H9 (cell line): ENCODE data around the gene THAP2. TPM values are rescaled to one million over a fixed set of nuclear protein-coding genes. Genes with fewer than 3 reads are reported as not detected.

ENCODE experiments used
- DNase-seq: peaks from one replicate; pipeline ENCODE4 v3.0.0-alpha.2; 2017
- H2AFZ ChIP-seq: one replicate; pipeline ENCODE4 v1.6.1; 2013; ENCODE audit warnings: mild to moderate bottlenecking, low read length, control low read depth, moderate library complexity
- H2AK5ac ChIP-seq: 2 replicates; pipeline ENCODE4 v1.6.1; 2013; ENCODE audit warnings: low read length, control low read depth, mixed read lengths; ENCODE audit not compliant: insufficient read length
- H2BK120ac ChIP-seq: one replicate; pipeline ENCODE4 v1.6.1; 2013; ENCODE audit warnings: low read depth, mild to moderate bottlenecking, low read length, control low read depth, inconsistent platforms; ENCODE audit not compliant: poor library complexity, severe bottlenecking
- H2BK12ac ChIP-seq: 2 replicates; pipeline ENCODE4 v1.6.1; 2013; ENCODE audit warnings: low read length, control low read depth, mixed read lengths, low read depth; ENCODE audit not compliant: insufficient read length
- H2BK15ac ChIP-seq: 2 replicates; pipeline ENCODE4 v1.6.1; 2013; ENCODE audit warnings: low read depth, low read length, control low read depth
- H2BK20ac ChIP-seq: one replicate; pipeline ENCODE4 v1.6.1; 2013; ENCODE audit warnings: low read depth, mild to moderate bottlenecking, low read length, control low read depth, inconsistent platforms; ENCODE audit not compliant: poor library complexity, severe bottlenecking
- H2BK5ac ChIP-seq: 2 replicates; pipeline ENCODE4 v1.6.1; 2013; ENCODE audit warnings: low read length, control low read depth, mixed read lengths; ENCODE audit not compliant: insufficient read length
- H3K14ac ChIP-seq: 2 replicates; pipeline ENCODE4 v1.6.1; 2013; ENCODE audit warnings: low read length, control low read depth; ENCODE audit not compliant: insufficient read depth
- H3K18ac ChIP-seq: 2 replicates; pipeline ENCODE4 v1.6.1; 2013; ENCODE audit warnings: low read depth, mild to moderate bottlenecking, mixed read lengths, low read length, control low read depth; ENCODE audit not compliant: insufficient read length
- H3K23ac ChIP-seq: 2 replicates; pipeline ENCODE4 v1.6.1; 2013; ENCODE audit warnings: low read length, control low read depth, mixed read lengths, low read depth; ENCODE audit not compliant: insufficient read length
- H3K23me2 ChIP-seq: 2 replicates; pipeline ENCODE4 v1.6.1; 2013; ENCODE audit warnings: low read depth, mild to moderate bottlenecking, mixed read lengths, low read length, control low read depth; ENCODE audit not compliant: insufficient read length, poor library complexity, severe bottlenecking
- H3K27ac ChIP-seq: 2 replicates; pipeline ENCODE4 v1.5.1; 2013; ENCODE audit warnings: low read length, control low read depth, mixed read lengths, low read depth; ENCODE audit not compliant: insufficient read length
- H3K27me3 ChIP-seq: 2 replicates; pipeline ENCODE4 v1.6.1; 2013; ENCODE audit warnings: low read length, control low read depth, inconsistent platforms; ENCODE audit not compliant: insufficient read depth
- H3K4ac ChIP-seq: 2 replicates; pipeline ENCODE4 v1.6.1; 2013; ENCODE audit warnings: low read depth, mild to moderate bottlenecking, control low read depth, inconsistent platforms, low read length, moderate library complexity
- H3K4me1 ChIP-seq: 2 replicates; pipeline ENCODE4 v1.6.1; 2013; ENCODE audit warnings: low read length, control low read depth, inconsistent platforms; ENCODE audit not compliant: insufficient read depth
- H3K4me2 ChIP-seq: 2 replicates; pipeline ENCODE4 v1.6.1; 2013; ENCODE audit warnings: low read length, control low read depth, mixed read lengths; ENCODE audit not compliant: insufficient read length, insufficient read depth
- H3K56ac ChIP-seq: 2 replicates; pipeline ENCODE4 v1.6.1; 2013; ENCODE audit warnings: low read depth, mild to moderate bottlenecking, mixed read lengths, low read length, control low read depth; ENCODE audit not compliant: insufficient read length
- H3K79me1 ChIP-seq: 2 replicates; pipeline ENCODE4 v1.6.1; 2013; ENCODE audit warnings: low read depth, mild to moderate bottlenecking, moderate library complexity, low read length, control low read depth, inconsistent platforms; ENCODE audit not compliant: insufficient read depth, poor library complexity, severe bottlenecking
- H3K79me2 ChIP-seq: 2 replicates; pipeline ENCODE4 v1.6.1; 2013; ENCODE audit warnings: low read length, control low read depth, inconsistent platforms; ENCODE audit not compliant: insufficient read depth
- H3K9ac ChIP-seq: 2 replicates; pipeline ENCODE4 v1.6.1; 2013; ENCODE audit warnings: low read length, control low read depth, mixed read lengths; ENCODE audit not compliant: insufficient read length; ENCODE audit errors: extremely low read depth
- H3K9me3 ChIP-seq: one replicate; pipeline ENCODE4 v1.6.1; 2013; ENCODE audit warnings: low read depth, low read length, inconsistent platforms; ENCODE audit not compliant: control insufficient read depth
- H3T11ph ChIP-seq: one replicate; pipeline ENCODE4 v1.6.1; 2013; ENCODE audit warnings: mild to moderate bottlenecking, low read length, control low read depth, inconsistent platforms
- H4K20me1 ChIP-seq: one replicate; pipeline ENCODE4 v1.6.1; 2013; ENCODE audit not compliant: control insufficient read depth, insufficient read length, insufficient read depth
- H4K5ac ChIP-seq: 2 replicates; pipeline ENCODE4 v1.6.1; 2013; ENCODE audit warnings: low read depth, mild to moderate bottlenecking, mixed read lengths, low read length, control low read depth; ENCODE audit not compliant: insufficient read length
- H4K8ac ChIP-seq: replicated peaks from 2 replicates; pipeline ENCODE4 v1.6.1; 2013; ENCODE audit warnings: low read length, control low read depth, mixed read lengths, low read depth; ENCODE audit not compliant: insufficient read length
- H4K91ac ChIP-seq: 2 replicates; pipeline ENCODE4 v1.6.1; 2013; ENCODE audit warnings: low read depth, mild to moderate bottlenecking, moderate library complexity, mixed read lengths, low read length, control low read depth; ENCODE audit not compliant: insufficient read length
- H3K27ac Mint-ChIP-seq, 3 experiments: 2 replicates in 2 of 3; 3 replicates in 1 of 3; pipeline ENCODE4 v1.8.0; 2020 to 2021; ENCODE audit warnings: mixed read lengths in 3 of 3, mild to moderate bottlenecking in 1 of 3, moderate library complexity in 1 of 3
- H3K27me3 Mint-ChIP-seq: 2 replicates; pipeline ENCODE4 v1.8.0; 2021; ENCODE audit warnings: low read depth, mild to moderate bottlenecking, moderate library complexity, mixed read lengths
- H3K36me3 Mint-ChIP-seq, 3 experiments: 2 replicates in 2 of 3; 3 replicates in 1 of 3; pipeline ENCODE4 v1.8.0; 2020 to 2021; ENCODE audit warnings: low read depth in 3 of 3, mixed read lengths in 3 of 3; ENCODE audit not compliant: insufficient read depth in 1 of 3
- H3K4me1 Mint-ChIP-seq, 2 experiments: 2 replicates each; pipeline ENCODE4 v1.8.0; 2020; ENCODE audit warnings: mixed read lengths in 2 of 2
- H3K4me3 Mint-ChIP-seq, 2 experiments: 2 replicates in 1 of 2; 3 replicates in 1 of 2; pipeline ENCODE4 v1.8.0; 2020 to 2021; ENCODE audit warnings: mild to moderate bottlenecking in 2 of 2, mixed read lengths in 2 of 2, moderate library complexity in 1 of 2
- H3K9me3 Mint-ChIP-seq, 2 experiments: 2 replicates in 1 of 2; 3 replicates in 1 of 2; pipeline ENCODE4 v1.8.0; 2020; ENCODE audit warnings: mild to moderate bottlenecking in 2 of 2, mixed read lengths in 2 of 2, moderate library complexity in 1 of 2
- CTCF ChIP-seq: fragments of 200-600 bp; sonication (generic); conservative IDR thresholded peaks from 3 replicates; pipeline ENCODE4 v1.8.0; 2021; ENCODE audit warnings: antibody characterized with exemption, mild to moderate bottlenecking
- WGBS: extraction: QIAGEN DNeasy Blood & Tissue Kit; methylation state at CpG from one replicate; pipeline ENCODE4 v1.1.7; 2013; ENCODE audit warnings: missing lambda C conversion rate, low lambda C conversion rate, mixed read lengths; ENCODE audit not compliant: insufficient read length; ENCODE audit errors: extremely low coverage; 5-methylcytosine and 5-hydroxymethylcytosine counted together
- total RNA-seq: library from RNA; stranded (reverse); gene quantifications from 2 replicates; pipeline ENCODE4 v1.2.1, GENCODE V29; 2021

THAP2 gene
- total RNA-seq, 1 experiment from 2014 or later = 3.7 TPM

- no peaks in the 10 kb centered on the region for H3K23me2 ChIP-seq
- no peaks in the 10 kb centered on the region for H3K9me3 Mint-ChIP-seq
- WGBS = no CpG with 5 or more reads among the region's 4 CpGs
- no peak for DNase-seq
- no peaks in the 10 kb centered on the region for H3K79me1 ChIP-seq
- no peak overlapping the region for H4K5ac ChIP-seq
- no peaks in the 10 kb centered on the region for H3K4me1 ChIP-seq
- H2AK5ac ChIP-seq = no peak overlapping the region
- H3K36me3 Mint-ChIP-seq = no peaks in the 10 kb centered on the region
- no peaks in the 10 kb centered on the region for H3K4me1 Mint-ChIP-seq
- no peak overlapping the region for H3K27ac ChIP-seq
- H2BK12ac ChIP-seq = no peak overlapping the region
- H3K9ac ChIP-seq = no peak overlapping the region
- H2BK120ac ChIP-seq = no peak overlapping the region
- no peak overlapping the region for H2BK20ac ChIP-seq
- H4K91ac ChIP-seq = no peak overlapping the region
- H3K9me3 ChIP-seq = no peaks in the 10 kb centered on the region
- H3T11ph ChIP-seq = no peak overlapping the region
- H3K27me3 ChIP-seq = no peaks in the 10 kb centered on the region
- no peak overlapping the region for H3K18ac ChIP-seq
- H3K27me3 Mint-ChIP-seq = no peaks in the 10 kb centered on the region
- H2AFZ ChIP-seq = no peak overlapping the region
- H4K8ac ChIP-seq = no peak overlapping the region
- no peak overlapping the region for H3K56ac ChIP-seq
- no peak overlapping the region for H3K4ac ChIP-seq
- no peak overlapping the region for H3K4me2 ChIP-seq
- H3K27ac Mint-ChIP-seq = no peak overlapping the region
- H3K4me3 Mint-ChIP-seq = no peak overlapping the region
- H2BK15ac ChIP-seq = no peak overlapping the region
- H2BK5ac ChIP-seq = no peak overlapping the region
- no peak overlapping the region for H3K23ac ChIP-seq
- no peaks in the 10 kb centered on the region for H4K20me1 ChIP-seq
- TF ChIP-seq CTCF = no peak
- no peaks in the 10 kb centered on the region for H3K79me2 ChIP-seq
- no peak overlapping the region for H3K14ac ChIP-seq
Observed at GRCh38 chr12:71721783-71722505, 57.8 kb downstream of the THAP2 start.
